Stimulated activated CD4-positive, alpha-beta T cell treated with anti-CD3 and anti-CD28 coated beads, Interleukin-1b, Interleukin-23, amount 100 ng/mL, for 48 hours (primary cell): ENCODE results near the gene TMEM26.

Source experiments
- DNase-seq: peaks from one replicate; pipeline ENCODE4 v3.0.0-alpha.2; 2020

TMEM26 gene

GRCh38 chr10:61458031-61458430 is 4.8 kb upstream of the TMEM26 start:
- DNase-seq = no peak

GRCh38 chr10:61456095-61456789 is 3.1 kb upstream of the TMEM26 start:
- DNase-seq = no peak

GRCh38 chr10:61455656-61456055 is 2.5 kb upstream of the TMEM26 start:
- no peak for DNase-seq

- DNase-seq = no peak
Measured at GRCh38 chr10:61454541-61454940, 1.4 kb upstream of the TMEM26 start.

- no peak for DNase-seq
Measured at GRCh38 chr10:61452151-61452651, 980 bp downstream of the TMEM26 start.

- DNase-seq = no peak
Measured at GRCh38 chr10:61451357-61451756, 1.8 kb downstream of the TMEM26 start.

DNA sequence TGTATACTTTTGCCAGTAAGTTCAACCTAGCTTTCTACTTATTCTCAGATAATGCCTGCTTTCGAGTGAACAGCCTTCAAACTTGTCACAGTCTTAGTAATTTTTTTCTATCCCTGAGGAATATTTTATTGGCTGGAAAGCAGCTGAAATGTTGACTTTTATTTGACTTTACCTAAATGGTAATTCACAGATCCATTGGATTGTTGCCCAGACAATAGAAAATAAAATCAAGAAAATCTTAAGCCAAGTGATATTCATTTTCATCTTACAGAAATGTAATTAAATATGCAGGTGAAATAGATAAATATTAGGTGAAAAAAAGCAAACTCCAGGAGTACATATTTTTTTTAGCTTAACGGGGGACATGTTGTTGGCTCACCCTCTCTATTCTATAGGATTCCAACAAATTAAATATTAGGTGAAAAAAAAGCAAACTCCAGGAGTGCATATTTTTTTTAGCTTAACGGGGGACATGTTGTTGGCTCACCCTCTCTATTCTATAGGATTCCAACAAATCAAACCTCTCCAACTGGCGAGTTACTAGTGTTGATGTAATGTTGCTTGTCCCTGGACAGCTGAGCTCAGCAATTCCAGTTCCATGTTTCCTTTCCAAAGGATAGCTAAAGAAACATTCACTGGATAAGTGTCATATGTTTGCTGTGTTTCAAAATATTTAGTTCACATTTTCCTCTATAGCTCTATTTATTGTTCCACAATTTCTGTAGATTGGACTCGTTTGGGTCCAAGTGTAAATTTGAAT is 4.2 kb downstream of the TMEM26 start:
- no peak for DNase-seq

GRCh38 chr10:61448091-61448490 is 5.1 kb downstream of the TMEM26 start:
- no peak for DNase-seq

DNA sequence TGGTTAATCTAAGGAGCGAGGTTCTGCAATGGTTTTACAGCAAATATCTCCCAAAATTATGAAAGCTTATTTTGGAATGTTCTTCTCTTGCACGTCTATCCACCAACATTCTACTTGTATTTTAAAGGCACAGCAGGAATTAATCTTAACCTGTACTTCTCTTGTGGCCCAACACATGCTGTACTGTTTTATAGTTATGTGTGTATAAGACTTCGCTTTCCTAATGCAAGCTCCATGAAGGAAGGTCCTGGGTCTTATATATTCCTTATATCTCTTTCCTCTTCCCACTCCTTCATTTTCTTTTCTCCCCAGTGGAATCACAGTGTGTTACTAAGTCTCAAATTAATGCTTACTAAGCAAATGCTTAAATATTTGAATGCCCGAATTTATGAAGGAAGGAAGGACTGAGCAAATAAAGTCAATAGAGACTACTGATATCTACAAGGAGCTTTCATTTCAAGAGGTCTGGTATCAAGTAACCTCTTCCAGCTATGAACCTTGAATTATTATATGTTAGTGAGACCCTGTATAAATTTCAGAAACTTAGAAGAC is 14.0 kb downstream of the TMEM26 start:
- no peak for DNase-seq

GRCh38 chr10:61438141-61438988 is 14.8 kb downstream of the TMEM26 start:
- DNase-seq = no peak

GRCh38 chr10:61423178-61423577 is 30.0 kb downstream of the TMEM26 start:
- DNase-seq = no peak

DNA sequence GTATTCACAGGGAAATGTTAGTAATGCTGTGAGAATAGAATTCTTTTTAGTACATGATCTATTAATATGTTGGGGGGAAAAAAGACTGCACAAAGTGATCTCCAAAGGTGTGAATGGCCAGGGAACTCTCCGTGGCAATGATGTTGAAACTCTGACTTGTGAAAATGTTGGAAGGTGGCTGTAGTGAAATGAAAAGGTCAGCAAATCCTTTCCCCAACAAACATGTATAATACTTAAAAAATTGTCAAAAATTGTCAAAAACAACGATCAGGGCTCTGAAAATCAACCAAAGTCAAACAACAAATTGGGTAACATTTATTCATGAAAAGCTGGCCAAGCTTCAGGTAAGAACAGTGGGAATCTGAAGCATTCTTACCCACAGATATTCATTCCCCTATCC is 35.5 kb downstream of the TMEM26 start:
- no peak for DNase-seq

DNA sequence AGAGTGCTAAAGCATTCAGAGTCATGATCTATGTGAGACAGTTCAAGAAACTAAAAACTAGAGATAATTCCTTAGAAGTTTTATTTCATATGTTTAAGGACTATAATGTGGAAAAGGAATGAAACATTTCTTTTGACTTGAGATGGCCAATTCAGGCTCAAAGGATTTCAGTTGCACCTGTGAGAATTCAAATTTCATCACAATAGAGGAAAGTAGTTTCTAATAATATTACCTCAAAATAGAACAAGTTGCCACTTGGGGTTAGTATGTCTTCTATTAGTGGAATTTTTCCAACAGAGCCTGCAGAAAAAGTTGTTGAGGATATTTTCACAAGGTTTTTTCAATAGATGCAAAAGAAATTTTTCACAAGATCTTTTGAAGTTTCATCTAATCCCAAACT is 37.4 kb downstream of the TMEM26 start:
- no peak for DNase-seq

DNA sequence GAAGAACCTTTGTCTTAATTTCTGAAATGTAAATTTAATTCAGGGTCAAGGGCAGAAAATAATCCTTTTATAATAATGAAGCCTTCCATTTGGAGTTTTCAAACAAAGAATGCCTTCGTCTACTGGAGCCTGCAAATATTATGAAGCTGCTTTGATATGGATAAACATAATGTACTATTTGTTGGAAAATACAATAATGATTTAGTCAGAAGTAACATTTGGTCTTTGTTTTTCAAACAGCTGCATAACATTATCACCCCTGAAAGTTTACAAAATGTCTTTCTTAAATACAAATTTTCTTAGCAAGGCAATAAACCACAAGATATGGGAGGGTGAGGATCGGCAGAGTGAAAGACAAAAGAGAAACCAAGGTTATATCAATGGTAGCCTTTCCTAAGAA is 41.5 kb downstream of the TMEM26 start:
- no peak for DNase-seq

DNA sequence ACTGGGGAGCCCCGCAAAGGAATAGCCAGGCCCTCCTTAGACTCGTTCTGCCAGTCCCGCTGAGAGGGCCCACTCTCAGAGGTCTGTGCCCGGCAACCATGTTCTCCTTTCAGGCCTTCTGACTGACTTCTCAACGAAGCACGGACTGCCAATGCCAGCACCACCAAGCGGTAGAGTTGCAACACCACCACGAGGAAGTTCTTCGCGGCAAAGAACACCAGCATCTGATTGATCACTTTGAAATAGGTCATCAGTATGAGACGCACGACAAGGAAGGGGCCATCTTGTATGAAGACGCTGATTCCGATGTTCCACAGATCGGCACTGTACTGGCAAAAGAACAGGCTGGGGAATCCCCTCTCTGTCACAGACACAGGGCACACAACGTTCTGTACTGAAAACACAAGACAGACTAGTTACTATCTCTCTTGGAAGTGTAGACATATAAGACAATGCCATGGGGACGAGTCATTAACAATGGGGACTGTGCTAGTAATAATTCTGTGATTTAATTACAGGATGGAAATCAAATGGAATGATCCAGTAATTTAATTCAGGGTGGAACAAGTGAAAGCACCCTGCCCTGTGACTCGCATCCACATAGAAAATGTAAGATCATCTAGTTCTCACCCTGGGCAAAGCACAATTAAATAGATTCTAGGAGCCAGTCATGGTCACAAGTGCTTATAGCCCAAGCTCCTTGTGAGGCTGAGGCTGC is 42.7 kb downstream of the TMEM26 start:
- DNase-seq = no peak

DNA sequence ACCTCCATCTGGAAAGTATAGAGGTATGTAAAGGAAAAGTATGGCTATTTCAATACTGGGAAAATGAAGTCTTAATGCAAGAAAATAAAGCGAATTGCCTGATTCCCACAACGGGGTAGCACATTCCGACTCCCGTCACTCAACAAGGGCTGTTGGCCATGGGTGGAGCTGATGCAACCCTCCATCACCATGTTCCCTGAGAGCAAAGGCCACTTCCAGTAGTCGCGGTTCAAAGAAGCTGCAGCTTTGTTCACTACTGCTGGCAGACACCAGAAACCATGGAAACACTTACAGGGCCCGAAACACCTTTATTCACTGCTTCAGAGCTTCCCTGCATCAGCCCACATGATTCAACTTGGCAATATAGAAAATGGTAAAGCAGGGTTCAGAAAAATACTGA is 44.0 kb downstream of the TMEM26 start:
- no peak for DNase-seq

DNA sequence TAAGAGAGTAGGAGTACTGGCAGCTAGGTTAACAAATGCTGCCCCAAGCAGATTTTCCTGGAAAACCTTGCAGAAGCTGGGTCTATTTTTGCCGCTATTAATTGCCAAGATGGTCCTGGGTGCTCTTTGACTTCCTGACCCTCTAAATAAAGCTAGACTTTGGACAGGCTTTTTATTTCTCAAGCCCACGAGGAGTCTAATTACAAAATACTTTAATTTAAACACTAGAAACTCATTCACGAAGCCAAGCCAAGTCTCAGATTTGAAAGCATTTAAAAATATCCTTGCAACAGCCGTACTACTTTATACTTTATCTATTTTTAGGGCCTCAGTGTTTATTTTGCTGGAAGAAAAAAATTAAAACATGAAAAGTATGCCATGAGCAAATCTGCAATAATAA is 45.1 kb downstream of the TMEM26 start:
- no peak for DNase-seq

- DNase-seq = no peak
Measured at GRCh38 chr10:61406736-61407135, 46.4 kb downstream of the TMEM26 start.

- DNase-seq = no peak
Measured at GRCh38 chr10:61406242-61406641, 46.9 kb downstream of the TMEM26 start.

DNA sequence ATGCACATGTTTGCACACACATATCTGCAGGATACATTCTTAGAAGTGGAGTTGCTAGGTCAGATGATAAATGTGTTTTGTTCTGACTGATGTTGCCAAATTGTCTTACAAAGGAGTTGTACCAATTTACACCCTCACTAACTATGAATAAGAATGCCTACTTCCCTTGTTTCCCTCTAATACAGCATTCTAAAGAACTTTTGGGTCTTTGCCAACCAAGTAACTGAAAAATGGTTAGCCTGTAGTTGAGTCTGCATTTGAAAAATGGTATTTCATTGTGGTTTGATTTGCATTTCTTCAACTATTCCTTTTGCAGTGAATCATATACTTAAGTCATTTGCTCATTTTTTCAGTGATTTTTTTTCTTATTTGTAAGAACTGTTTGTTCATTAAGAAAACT is 48.4 kb downstream of the TMEM26 start:
- no peak for DNase-seq

- DNase-seq = no peak
Measured at GRCh38 chr10:61400524-61400923, 52.7 kb downstream of the TMEM26 start.

GRCh38 chr10:61399406-61399805 is 53.8 kb downstream of the TMEM26 start:
- no peak for DNase-seq
